ENCODE results near the gene FN1.

The FN1 gene

DNA sequence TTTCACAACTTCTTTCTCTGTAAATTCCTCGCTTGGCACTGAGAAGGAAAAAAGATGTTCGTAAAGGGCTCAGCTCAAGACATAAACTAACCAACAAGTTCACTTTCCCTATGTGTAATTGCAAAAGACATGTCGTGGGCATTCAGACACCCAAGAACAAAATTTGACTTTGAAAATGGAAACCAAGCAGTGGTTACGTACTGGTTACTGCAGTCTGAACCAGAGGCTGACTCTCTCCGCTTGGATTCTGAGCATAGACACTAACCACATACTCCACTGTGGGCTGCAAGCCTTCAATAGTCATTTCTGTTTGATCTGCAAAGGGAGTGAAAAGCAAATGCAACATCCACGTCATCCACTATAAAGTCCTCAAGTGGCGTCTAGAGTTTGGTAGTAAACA lies 53.9 kb downstream of the FN1 start:
- DNase-seq, result no peak

DNA sequence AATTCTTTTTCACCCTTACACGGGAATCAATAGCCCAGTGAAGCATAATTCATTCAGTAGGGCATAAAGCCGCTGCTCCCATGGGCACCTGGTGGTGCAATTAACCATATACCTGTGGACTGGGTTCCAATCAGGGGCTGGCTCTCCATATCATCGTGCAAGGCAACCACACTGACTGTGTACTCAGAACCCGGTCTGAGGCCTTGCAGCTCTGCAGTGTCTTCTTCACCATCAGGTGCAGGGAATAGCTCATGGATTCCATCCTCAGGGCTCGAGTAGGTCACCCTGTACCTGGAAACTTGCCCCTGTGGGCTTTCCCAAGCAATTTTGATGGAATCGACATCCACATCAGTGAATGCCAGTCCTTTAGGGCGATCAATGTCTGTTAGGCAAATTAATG lies 55.2 kb downstream of the FN1 start:
- no peak for DNase-seq

DNA sequence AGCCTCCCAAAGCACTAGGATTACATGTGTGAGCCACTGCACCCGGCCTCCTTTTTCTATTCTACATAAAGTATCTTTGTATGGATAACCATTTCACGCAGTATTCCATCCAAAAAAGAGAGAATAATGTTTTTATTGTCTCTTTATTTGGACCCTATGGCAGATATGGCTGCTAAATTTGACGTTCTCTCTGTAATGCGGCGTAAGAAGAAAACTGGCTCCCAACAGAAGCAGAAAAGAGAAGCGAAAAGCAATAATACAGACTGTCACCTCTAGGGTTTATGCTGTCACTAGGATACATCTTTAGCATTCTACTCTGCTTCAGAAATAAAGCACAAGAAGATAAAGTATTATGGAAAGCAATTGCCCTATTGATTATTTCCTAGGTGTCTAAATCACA lies 55.9 kb downstream of the FN1 start:
- no peak for DNase-seq

- DNase-seq, result no peak
Observed at GRCh38 chr2:215379039-215379438, 56.8 kb downstream of the FN1 start.

GRCh38 chr2:215378045-215378444 lies 57.8 kb downstream of the FN1 start:
- DNase-seq, result no peak

- no peak for DNase-seq
Observed at GRCh38 chr2:215377283-215377682, 58.6 kb downstream of the FN1 start.

DNA sequence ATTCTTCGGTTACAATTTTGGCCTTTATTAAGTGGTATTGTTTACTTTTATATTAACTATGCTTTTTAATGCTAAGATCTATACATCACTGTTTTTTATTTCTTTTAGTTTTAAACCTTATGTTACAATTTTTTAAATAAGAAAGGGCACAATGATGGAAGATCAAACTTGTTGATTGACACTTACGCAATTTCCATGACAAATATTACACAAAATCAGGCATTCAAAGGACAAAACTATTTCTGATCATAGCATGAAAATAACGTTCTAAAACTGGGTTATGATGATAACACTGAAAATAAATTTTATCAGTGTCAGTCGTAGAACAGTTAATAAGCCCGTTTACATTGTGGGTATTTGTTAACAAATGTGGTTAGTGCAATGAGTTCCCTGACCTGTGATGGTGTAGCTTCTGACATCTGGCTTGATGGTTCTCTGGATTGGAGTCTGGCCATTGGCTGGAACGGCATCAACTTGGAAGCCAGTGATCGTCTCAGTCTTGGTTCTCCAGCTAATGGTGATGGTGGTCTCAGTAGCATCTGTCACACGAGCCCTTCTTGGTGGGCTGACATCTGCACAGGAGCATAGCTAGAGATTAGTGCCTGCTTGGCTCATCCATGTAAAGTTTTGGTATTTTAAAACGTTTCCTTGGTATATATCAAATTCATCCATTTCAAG lies 59.6 kb downstream of the FN1 start:
- DNase-seq, result no peak

GRCh38 chr2:215375467-215375830 lies 60.4 kb downstream of the FN1 start:
- DNase-seq, result no peak

- DNase-seq, result no peak
Observed at GRCh38 chr2:215374642-215375466, 61.0 kb downstream of the FN1 start.

GRCh38 chr2:215374002-215374401 lies 61.9 kb downstream of the FN1 start:
- no peak for DNase-seq

GRCh38 chr2:215372968-215373649 lies 62.8 kb downstream of the FN1 start:
- DNase-seq, result no peak

- no peak for DNase-seq
Observed at GRCh38 chr2:215371915-215372897, 63.7 kb downstream of the FN1 start.

DNA sequence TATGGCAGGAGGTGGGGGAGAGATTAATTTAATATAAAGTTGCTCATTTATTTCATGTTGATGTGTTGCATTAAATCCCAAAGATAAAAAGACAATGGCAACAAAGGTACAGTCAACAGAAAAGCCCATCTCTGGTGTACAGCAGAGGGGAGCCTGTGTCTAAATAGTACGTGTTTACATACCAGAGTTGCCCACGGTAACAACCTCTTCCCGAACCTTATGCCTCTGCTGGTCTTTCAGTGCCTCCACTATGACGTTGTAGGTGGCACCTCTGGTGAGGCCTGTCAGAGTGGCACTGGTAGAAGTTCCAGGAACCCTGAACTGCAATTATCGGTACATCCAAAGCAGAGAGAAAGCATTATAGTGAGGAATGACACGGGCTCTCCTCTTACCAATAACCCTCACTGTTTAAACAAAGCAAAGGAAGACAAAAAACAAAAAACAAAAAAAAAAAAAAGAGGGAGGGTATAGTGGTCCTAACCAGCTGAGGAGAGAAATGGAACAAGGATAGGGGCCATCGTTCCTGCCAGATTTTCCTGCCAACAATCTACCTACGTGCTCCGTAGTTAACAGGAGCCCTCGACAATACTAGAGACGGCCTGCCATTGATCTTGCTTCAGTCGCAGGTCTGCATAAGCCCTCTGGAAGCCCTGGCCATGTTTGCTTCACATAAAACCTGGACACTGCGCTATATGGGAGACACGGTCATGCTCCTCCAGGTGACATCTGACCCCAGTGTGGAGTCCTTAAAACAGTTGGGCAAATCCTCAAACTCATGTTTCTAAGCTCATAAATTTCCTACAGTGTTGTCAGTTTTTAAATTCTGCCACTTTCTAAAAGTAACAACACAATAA lies 65.5 kb downstream of the FN1 start:
- DNase-seq, result no peak

DNA sequence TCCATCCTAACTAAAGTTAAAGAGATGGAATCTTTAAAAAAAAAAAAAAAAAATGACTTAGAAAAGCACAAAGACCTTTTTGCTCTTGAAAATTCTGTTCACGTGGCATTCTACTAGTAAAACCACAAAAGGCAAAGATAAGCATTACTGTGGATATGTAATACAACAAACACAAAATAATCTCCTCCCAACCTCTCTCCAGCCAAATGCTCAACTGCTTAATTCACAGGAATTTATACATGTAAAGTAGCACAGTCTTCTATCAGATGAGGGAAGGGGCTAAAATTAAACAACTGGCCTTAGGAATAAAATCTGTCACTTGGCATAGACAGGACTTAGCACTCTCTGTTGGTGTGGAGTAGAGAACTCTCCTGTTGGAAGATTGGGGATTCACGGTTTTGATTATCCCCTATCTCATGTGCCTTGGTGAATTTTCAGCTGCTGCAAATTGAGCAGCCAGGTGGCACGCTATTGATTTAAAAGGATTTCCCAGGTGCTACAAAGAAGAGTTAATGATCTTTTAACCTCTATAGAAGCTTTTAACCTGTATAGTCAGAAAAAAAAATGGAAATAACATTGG lies 66.6 kb downstream of the FN1 start:
- DNase-seq, result no peak

GRCh38 chr2:215368493-215368809 lies 67.4 kb downstream of the FN1 start:
- no peak for DNase-seq

- no peak for DNase-seq
Observed at GRCh38 chr2:215367662-215368492, 68.0 kb downstream of the FN1 start.

GRCh38 chr2:215366440-215367032 lies 69.3 kb downstream of the FN1 start:
- DNase-seq, result no peak

- no peak for DNase-seq
Observed at GRCh38 chr2:215365184-215365658, 70.6 kb downstream of the FN1 start.

GRCh38 chr2:215364157-215365155 lies 71.4 kb downstream of the FN1 start:
- DNase-seq, result no peak

Data from kidney glomerular epithelial cell (primary cell).